MM.1S (cell line): ENCODE results near the gene MAPKAPK3.

ENCODE experiments used
- DNase-seq: peaks from one replicate; pipeline ENCODE4 v3.0.0-alpha.2; 2015
- H2AFZ ChIP-seq: fragments of 300-600 bp; sonication (generic); 2 replicates; pipeline ENCODE4 v1.6.0; 2016; ENCODE audit warnings: antibody characterized with exemption, low read length
- H3F3A ChIP-seq: fragments of 300-600 bp; sonication (generic); 2 replicates; pipeline ENCODE4 v1.6.1; 2016; ENCODE audit warnings: mild to moderate bottlenecking, antibody characterized with exemption, low read length, moderate library complexity, mixed read lengths; ENCODE audit not compliant: insufficient read depth
- H3K27ac ChIP-seq: fragments of 300-600 bp; sonication (generic); 2 replicates; pipeline ENCODE4 v1.5.1; 2016; ENCODE audit warnings: mild to moderate bottlenecking, low read length
- H3K27me3 ChIP-seq: fragments of 300-600 bp; sonication (generic); replicated peaks from 2 replicates; pipeline ENCODE4 v1.6.0; 2016; ENCODE audit warnings: low read length; ENCODE audit not compliant: insufficient read depth
- H3K36me3 ChIP-seq: fragments of 300-600 bp; sonication (generic); replicated peaks from 2 replicates; pipeline ENCODE4 v1.6.1; 2016; ENCODE audit warnings: mild to moderate bottlenecking, low read length, mixed read lengths; ENCODE audit not compliant: insufficient read depth
- H3K4me1 ChIP-seq: fragments of 300-600 bp; sonication (generic); 2 replicates; pipeline ENCODE4 v1.6.1; 2016; ENCODE audit warnings: low read length, mixed read lengths
- H3K4me2 ChIP-seq: fragments of 300-600 bp; sonication (generic); 2 replicates; pipeline ENCODE4 v1.6.0; 2016; ENCODE audit warnings: low read depth, low read length
- H3K4me3 ChIP-seq: fragments of 300-600 bp; sonication (generic); 2 replicates; pipeline ENCODE4 v1.5.1; 2016; ENCODE audit warnings: low read length, mixed read lengths
- H3K79me2 ChIP-seq: fragments of 300-600 bp; sonication (generic); 2 replicates; pipeline ENCODE4 v1.6.1; 2016; ENCODE audit warnings: mixed run types, low read length, mixed read lengths
- H3K9ac ChIP-seq: fragments of 300-600 bp; sonication (generic); 2 replicates; pipeline ENCODE4 v1.6.1; 2016; ENCODE audit warnings: low read length, mixed read lengths
- H3K9me2 ChIP-seq: fragments of 300-600 bp; sonication (generic); replicated peaks from 2 replicates; pipeline ENCODE4 v1.6.1; 2016; ENCODE audit warnings: mild to moderate bottlenecking, low read length, mixed read lengths; ENCODE audit not compliant: insufficient read depth
- H3K9me3 ChIP-seq: fragments of 300-600 bp; sonication (generic); replicated peaks from 2 replicates; pipeline ENCODE4 v1.6.1; 2016; ENCODE audit warnings: mild to moderate bottlenecking, low read length, mixed read lengths; ENCODE audit not compliant: insufficient read depth
- H4K20me1 ChIP-seq: fragments of 300-600 bp; sonication (generic); 2 replicates; pipeline ENCODE4 v1.6.1; 2016; ENCODE audit warnings: mild to moderate bottlenecking, low read length, moderate library complexity, mixed read lengths; ENCODE audit not compliant: insufficient read depth
- CTCF ChIP-seq: fragments of 300-600 bp; sonication (generic); IDR thresholded peaks from 2 replicates; pipeline ENCODE4 v1.5.1; 2016; ENCODE audit warnings: antibody characterized with exemption, low read length, mixed read lengths
- EZH2 ChIP-seq: fragments of 300-600 bp; sonication (generic); optimal IDR thresholded peaks from 2 replicates; pipeline ENCODE3; 2017; ENCODE audit warnings: low read depth, mild to moderate bottlenecking, antibody characterized with exemption, low read length, mixed read lengths
- EZH2phosphoT487 ChIP-seq: fragments of 300-600 bp; sonication (generic); IDR thresholded peaks from 2 replicates; pipeline ENCODE4 v1.6.1; 2018; ENCODE audit warnings: antibody characterized with exemption, low read length

Gene MAPKAPK3

GRCh38 chr3:50651920-50652529, 35.1 kb downstream of the MAPKAPK3 start:
- Histone ChIP-seq H3K4me2 (no peak overlapping the region), H3K79me2 (no peaks in the 10 kb centered on the region), H2AFZ (no peak overlapping the region), H3K36me3 (no peaks in the 10 kb centered on the region), H4K20me1 (no peaks in the 10 kb centered on the region), H3K9ac (no peak overlapping the region), H3K4me3 (no peak overlapping the region), H3F3A (no peaks in the 10 kb centered on the region), H3K9me2 (no peaks in the 10 kb centered on the region), H3K4me1 (no peaks in the 10 kb centered on the region), H3K9me3 (no peaks in the 10 kb centered on the region), H3K27ac (no peak overlapping the region), H3K27me3 (no peaks in the 10 kb centered on the region)
- TF ChIP-seq EZH2phosphoT487 (no peak), EZH2 (no peak), CTCF (no peak)
- no peak for DNase-seq

- H3K4me1 ChIP-seq: no peaks in the 10 kb centered on the region
- no peaks in the 10 kb centered on the region for H4K20me1 ChIP-seq
Measured at GRCh38 chr3:50652709-50653108, 35.8 kb downstream of the MAPKAPK3 start.

GRCh38 chr3:50653937-50654595, 37.1 kb downstream of the MAPKAPK3 start:
- no peak for DNase-seq
- Histone ChIP-seq H3K9me2 (no peaks in the 10 kb centered on the region), H3F3A (no peaks in the 10 kb centered on the region), H3K36me3 (no peaks in the 10 kb centered on the region), H3K27ac (no peak overlapping the region), H3K9ac (no peak overlapping the region), H3K27me3 (no peaks in the 10 kb centered on the region), H3K9me3 (no peaks in the 10 kb centered on the region), H3K4me1 (no peaks in the 10 kb centered on the region), H3K4me2 (no peak overlapping the region), H3K4me3 (no peak overlapping the region), H3K79me2 (no peaks in the 10 kb centered on the region), H4K20me1 (no peaks in the 10 kb centered on the region), H2AFZ (no peak overlapping the region)
- TF ChIP-seq CTCF: no peak
- TF ChIP-seq EZH2phosphoT487: no peak
- TF ChIP-seq EZH2: no peak

More at GRCh38 chr3:50652709-50653108, 35.8 kb downstream of the MAPKAPK3 start:
- Histone ChIP-seq H3K9me3 (no peaks in the 10 kb centered on the region), H3K9me2 (no peaks in the 10 kb centered on the region), H3K36me3 (no peaks in the 10 kb centered on the region), H3K4me3 (no peak overlapping the region), H3F3A (no peaks in the 10 kb centered on the region), H3K27me3 (no peaks in the 10 kb centered on the region), H3K4me2 (no peak overlapping the region), H3K27ac (no peak overlapping the region), H3K79me2 (no peaks in the 10 kb centered on the region), H3K9ac (no peak overlapping the region), H2AFZ (no peak overlapping the region)
- DNase-seq: no peak
- TF ChIP-seq EZH2phosphoT487 (no peak), EZH2 (no peak), CTCF (peak; percentile 47)
